ENCODE measurements around the gene TCTN3.
"Not testable (repeated sequence)": the region's sequence is repeated elsewhere in the genome, so short reads cannot be mapped to it uniquely, and the experiment has no call there.

TCTN3 gene

GRCh38 chr10:95675403-95676116 lies 18.2 kb downstream of the TCTN3 start:
- H3K4ac ChIP-seq (ENCODE audit: low read depth in 1 of 2, low read length in 2 of 2): no peak overlapping the region
- H3K4me2 ChIP-seq (ENCODE audit: low read length, poor library complexity, severe bottlenecking): no peak overlapping the region
- no peak overlapping the region for H3K23ac ChIP-seq (ENCODE audit: low read length in 2 of 2)
- no peak overlapping the region for H2BK5ac ChIP-seq (ENCODE audit: low read depth, low read length, poor library complexity, severe bottlenecking)
- H2AK5ac ChIP-seq (ENCODE audit: low read length, severe bottlenecking): no peak overlapping the region
- H3K27me3 ChIP-seq (ENCODE audit: control insufficient read depth in 1 of 2, insufficient read depth in 1 of 2, low read length in 2 of 2): no peaks in the 10 kb centered on the region
- H3K18ac ChIP-seq (ENCODE audit: low read depth in 1 of 2, low read length in 2 of 2): no peak overlapping the region
- no peaks in the 10 kb centered on the region for H3K4me1 ChIP-seq (ENCODE audit: control insufficient read depth, insufficient read depth, low read depth, low read length)
- no peak overlapping the region for H2BK12ac ChIP-seq (ENCODE audit: low read length in 2 of 2)
- no peak overlapping the region for H4K91ac ChIP-seq (ENCODE audit: low read length)
- H3K79me1 ChIP-seq (replicated peaks; ENCODE audit: low read length, poor library complexity, severe bottlenecking): no peaks in the 10 kb centered on the region
- H2AFZ ChIP-seq (ENCODE audit: low read depth, low read length): no peak overlapping the region
- no peak overlapping the region for H2BK120ac ChIP-seq (ENCODE audit: low read depth, low read length)
- H3K4me3 ChIP-seq (ENCODE audit: insufficient read depth in 1 of 2, low read depth in 1 of 2, low read length in 2 of 2): no peak overlapping the region
- H3K36me3 ChIP-seq (ENCODE audit: control insufficient read depth in 1 of 2, insufficient read depth in 2 of 2, low read depth in 1 of 2, low read length in 2 of 2): peaks cover 0 to 79% of the 10 kb centered on the region in 2 experiments
- no peak overlapping the region for H2BK15ac ChIP-seq (ENCODE audit: low read depth, poor library complexity, severe bottlenecking)
- H3K9me3 ChIP-seq (ENCODE audit: control insufficient read depth, low read length): no peaks in the 10 kb centered on the region
- no peak overlapping the region for H4K8ac ChIP-seq (ENCODE audit: low read length)
- WGBS: no CpG with 5 or more reads among the region's 1 CpG
- H3K14ac ChIP-seq (ENCODE audit: low read length in 2 of 2): no peak overlapping the region
- no peak overlapping the region for H3K27ac ChIP-seq (ENCODE audit: low read length, poor library complexity, severe bottlenecking)
- no peak overlapping the region for H3K9ac ChIP-seq (ENCODE audit: low read length)
- DNase-seq: no peak

- Histone ChIP-seq H3K27ac (ENCODE audit: low read length, poor library complexity, severe bottlenecking) (no peak overlapping the region), H2BK12ac (ENCODE audit: low read length in 2 of 2) (no peak overlapping the region), H2BK5ac (ENCODE audit: low read depth, low read length, poor library complexity, severe bottlenecking) (no peak overlapping the region), H3K9ac (ENCODE audit: low read length) (no peak overlapping the region), H2BK120ac (ENCODE audit: low read depth, low read length) (no peak overlapping the region), H2BK15ac (ENCODE audit: low read depth, poor library complexity, severe bottlenecking) (no peak overlapping the region), H2AK5ac (ENCODE audit: low read length, severe bottlenecking) (no peak overlapping the region), H3K4me1 (ENCODE audit: control insufficient read depth, insufficient read depth, low read depth, low read length) (no peaks in the 10 kb centered on the region), H3K14ac (ENCODE audit: low read length in 2 of 2) (no peak overlapping the region), H3K27me3 (ENCODE audit: control insufficient read depth in 1 of 2, insufficient read depth in 1 of 2, low read length in 2 of 2) (no peaks in the 10 kb centered on the region), H2AFZ (ENCODE audit: low read depth, low read length) (no peak overlapping the region), H3K79me1 (replicated peaks; ENCODE audit: low read length, poor library complexity, severe bottlenecking) (no peaks in the 10 kb centered on the region), H3K23ac (ENCODE audit: low read length in 2 of 2) (no peak overlapping the region), H3K4ac (ENCODE audit: low read depth in 1 of 2, low read length in 2 of 2) (no peak overlapping the region), H3K4me2 (ENCODE audit: low read length, poor library complexity, severe bottlenecking) (no peak overlapping the region), H4K8ac (ENCODE audit: low read length) (no peak overlapping the region), H3K18ac (ENCODE audit: low read depth in 1 of 2, low read length in 2 of 2) (no peak overlapping the region), H3K36me3 (ENCODE audit: control insufficient read depth in 1 of 2, insufficient read depth in 2 of 2, low read depth in 1 of 2, low read length in 2 of 2) (peaks cover 0 to 71% of the 10 kb centered on the region in 2 experiments), H3K4me3 (ENCODE audit: insufficient read depth in 1 of 2, low read depth in 1 of 2, low read length in 2 of 2) (no peak overlapping the region), H4K91ac (ENCODE audit: low read length) (no peak overlapping the region), H3K9me3 (ENCODE audit: control insufficient read depth, low read length) (no peaks in the 10 kb centered on the region)
- whole genome bisulfite sequencing: no CpG with 5 or more reads among the region's 1 CpG
- DNase-seq: no peak
Observed at GRCh38 chr10:95674643-95675042, 19.1 kb downstream of the TCTN3 start.

GRCh38 chr10:95672641-95673040 lies 21.1 kb downstream of the TCTN3 start:
- not testable (repeated sequence) for H3K18ac ChIP-seq (ENCODE audit: low read depth in 1 of 2, low read length in 2 of 2); H3K9me3 ChIP-seq (ENCODE audit: control insufficient read depth, low read length); H3K23ac ChIP-seq (ENCODE audit: low read length in 2 of 2); H2BK5ac ChIP-seq (ENCODE audit: low read depth, low read length, poor library complexity, severe bottlenecking); H2AK5ac ChIP-seq (ENCODE audit: low read length, severe bottlenecking); H2BK120ac ChIP-seq (ENCODE audit: low read depth, low read length); H3K27me3 ChIP-seq (ENCODE audit: control insufficient read depth in 1 of 2, insufficient read depth in 1 of 2, low read length in 2 of 2); H4K8ac ChIP-seq (ENCODE audit: low read length); H3K4me2 ChIP-seq (ENCODE audit: low read length, poor library complexity, severe bottlenecking); H3K14ac ChIP-seq (ENCODE audit: low read length in 2 of 2); H2AFZ ChIP-seq (ENCODE audit: low read depth, low read length); H3K27ac ChIP-seq (ENCODE audit: low read length, poor library complexity, severe bottlenecking); H2BK15ac ChIP-seq (ENCODE audit: low read depth, poor library complexity, severe bottlenecking); H2BK12ac ChIP-seq (ENCODE audit: low read length in 2 of 2); H3K4me3 ChIP-seq (ENCODE audit: insufficient read depth in 1 of 2, low read depth in 1 of 2, low read length in 2 of 2); H4K91ac ChIP-seq (ENCODE audit: low read length); H3K9ac ChIP-seq (ENCODE audit: low read length); H3K4ac ChIP-seq (ENCODE audit: low read depth in 1 of 2, low read length in 2 of 2); DNase-seq; H3K4me1 ChIP-seq (ENCODE audit: control insufficient read depth, insufficient read depth, low read depth, low read length); H3K79me1 ChIP-seq (replicated peaks; ENCODE audit: low read length, poor library complexity, severe bottlenecking)
- WGBS: 96% methylated on average over 7 of the region's 7 CpGs
- peaks cover 0 to 73% of the 10 kb centered on the region in 2 experiments for H3K36me3 ChIP-seq (ENCODE audit: control insufficient read depth in 1 of 2, insufficient read depth in 2 of 2, low read depth in 1 of 2, low read length in 2 of 2)

- H3K27ac ChIP-seq (ENCODE audit: low read length, poor library complexity, severe bottlenecking): no peak overlapping the region
- H2BK120ac ChIP-seq (ENCODE audit: low read depth, low read length): no peak overlapping the region
- no peak overlapping the region for H2AK5ac ChIP-seq (ENCODE audit: low read length, severe bottlenecking)
- no peak overlapping the region for H2BK15ac ChIP-seq (ENCODE audit: low read depth, poor library complexity, severe bottlenecking)
- no peaks in the 10 kb centered on the region for H3K9me3 ChIP-seq (ENCODE audit: control insufficient read depth, low read length)
- H4K91ac ChIP-seq (ENCODE audit: low read length): no peak overlapping the region
- H3K27me3 ChIP-seq (ENCODE audit: control insufficient read depth in 1 of 2, insufficient read depth in 1 of 2, low read length in 2 of 2): no peaks in the 10 kb centered on the region
- no peak overlapping the region for H4K8ac ChIP-seq (ENCODE audit: low read length)
- no peak overlapping the region for H3K14ac ChIP-seq (ENCODE audit: low read length in 2 of 2)
- H3K4me2 ChIP-seq (ENCODE audit: low read length, poor library complexity, severe bottlenecking): no peak overlapping the region
- DNase-seq: no peak
- H2AFZ ChIP-seq (ENCODE audit: low read depth, low read length): no peak overlapping the region
- H3K36me3 ChIP-seq (ENCODE audit: control insufficient read depth in 1 of 2, insufficient read depth in 2 of 2, low read depth in 1 of 2, low read length in 2 of 2): peaks cover 6 to 44% of the 10 kb centered on the region in 2 experiments
- no peak overlapping the region for H3K18ac ChIP-seq (ENCODE audit: low read depth in 1 of 2, low read length in 2 of 2)
- no peak overlapping the region for H3K23ac ChIP-seq (ENCODE audit: low read length in 2 of 2)
- no peak overlapping the region for H2BK5ac ChIP-seq (ENCODE audit: low read depth, low read length, poor library complexity, severe bottlenecking)
- H3K4me1 ChIP-seq (ENCODE audit: control insufficient read depth, insufficient read depth, low read depth, low read length): no peaks in the 10 kb centered on the region
- H2BK12ac ChIP-seq (ENCODE audit: low read length in 2 of 2): no peak overlapping the region
- H3K4me3 ChIP-seq (ENCODE audit: insufficient read depth in 1 of 2, low read depth in 1 of 2, low read length in 2 of 2): no peak overlapping the region
- no peaks in the 10 kb centered on the region for H3K79me1 ChIP-seq (replicated peaks; ENCODE audit: low read length, poor library complexity, severe bottlenecking)
- H3K4ac ChIP-seq (ENCODE audit: low read depth in 1 of 2, low read length in 2 of 2): no peak overlapping the region
- no peak overlapping the region for H3K9ac ChIP-seq (ENCODE audit: low read length)
Observed at GRCh38 chr10:95664543-95664942, 29.2 kb downstream of the TCTN3 start.

Data from mesenchymal stem cell (in vitro differentiated cells and primary cell).